AG04450 (cell line): ENCODE results near the gene PDCD4. TPM values are rescaled to one million over a fixed set of nuclear protein-coding genes. Genes with fewer than 3 reads are reported as not detected.

ENCODE experiments used
- CTCF ChIA-PET: fragments of 300-600, 350-600 bp; formaldehyde crosslinking; extraction: SDS; loops from one replicate; lab custom pipeline; 2022; ENCODE audit warnings: antibody characterized with exemption, inconsistent platforms; lab: Charles Lee
- POLR2A ChIA-PET: fragments of 350-600 bp; formaldehyde crosslinking; extraction: SDS; loops from one replicate; lab custom pipeline; 2021; ENCODE audit warnings: antibody characterized with exemption, inconsistent platforms; lab: Yijun Ruan, JAX
- DNase-seq: peaks from one replicate; pipeline ENCODE4 v3.0.0-alpha.2; 2011; ENCODE audit warnings: low read depth, low spot score
- H3K27ac ChIP-seq: one replicate; pipeline ENCODE4 v1.5.1; 2012; ENCODE audit warnings: low read depth, low read length, control low read depth
- H3K27me3 ChIP-seq: one replicate; pipeline ENCODE4 v1.6.0; 2012; ENCODE audit warnings: low read length; ENCODE audit not compliant: control insufficient read depth, insufficient read depth
- H3K4me3 ChIP-seq: 2 replicates; pipeline ENCODE4 v1.5.1; 2011; ENCODE audit warnings: mild to moderate bottlenecking, low read depth, low read length, control low read depth
- H3K9me3 ChIP-seq: 2 replicates; pipeline ENCODE4 v1.5.1; 2012; ENCODE audit warnings: low read length; ENCODE audit not compliant: control insufficient read depth, insufficient read depth
- CTCF ChIP-seq: IDR thresholded peaks from 2 replicates; pipeline ENCODE4 v1.5.1; 2011; ENCODE audit warnings: low read depth, low read length, control low read depth, inconsistent platforms
- polyA plus RNA-seq: library from polyadenylated mRNA; depleted of rRNA; stranded (reverse); fragments of >200 nt; gene quantifications from 2 replicates; pipeline ENCODE4 v1.2.3, GENCODE V29; 2011

The PDCD4 gene
- polyA plus RNA-seq, 1 experiment: 95.4 TPM

DNA sequence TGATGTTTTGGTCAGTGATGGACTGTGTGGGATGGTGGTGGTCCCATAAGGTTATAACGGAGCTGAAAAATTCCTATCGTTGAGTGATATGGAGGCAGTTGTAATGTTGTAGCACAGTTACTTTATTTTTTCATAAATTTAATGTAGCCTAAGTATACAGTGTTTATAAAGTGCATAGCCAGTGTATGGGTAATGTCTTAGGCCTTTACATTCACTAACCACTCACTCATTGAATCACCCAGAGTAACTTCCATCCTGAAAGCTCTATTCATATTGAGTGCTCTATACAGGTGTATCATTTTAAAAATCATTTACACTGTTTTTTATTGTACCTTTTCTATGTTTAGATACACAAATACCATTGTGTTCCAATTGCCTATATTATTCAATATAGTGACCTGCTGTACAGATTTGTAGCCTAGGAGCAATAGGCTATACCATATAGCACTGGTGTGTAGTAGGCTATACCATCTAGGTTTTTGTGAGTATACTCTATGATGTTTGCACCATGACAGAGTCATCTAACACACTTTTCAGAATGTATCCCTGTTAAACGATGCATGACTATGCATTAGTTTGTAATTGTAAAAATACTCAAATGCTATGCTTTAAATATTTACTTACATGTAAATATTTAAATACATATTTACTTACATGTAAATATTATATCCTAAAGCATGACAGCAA lies 21.0 kb downstream of the PDCD4 start:
- Histone ChIP-seq H3K27ac (no peak overlapping the region), H3K9me3 (no peaks in the 10 kb centered on the region), H3K4me3 (no peak overlapping the region), H3K27me3 (no peaks in the 10 kb centered on the region)
- no peak for DNase-seq
- no peak for TF ChIP-seq CTCF
- ChIA-PET POLR2A (no interaction called here), CTCF (interaction anchor here (0.6 to 4.0 kb wide), 16 partner anchors 8 to 305 kb away, joined by 3 to 30 read pairs (median 4); no protein-coding TSS in a partner anchor)

GRCh38 chr10:110893559-110894179 lies 21.9 kb downstream of the PDCD4 start:
- no peaks in the 10 kb centered on the region for H3K9me3 ChIP-seq
- H3K27me3 ChIP-seq: no peaks in the 10 kb centered on the region
- peak; percentile 55 for TF ChIP-seq CTCF
- no peak for DNase-seq
- CTCF ChIA-PET: interaction anchor here (0.6 to 4.0 kb wide), 27 partner anchors 9 to 306 kb away, joined by 3 to 30 read pairs (median 4); no protein-coding TSS in a partner anchor
- no peak overlapping the region for H3K27ac ChIP-seq
- no peak overlapping the region for H3K4me3 ChIP-seq
- POLR2A ChIA-PET: no interaction called here

GRCh38 chr10:110897184-110897583 lies 25.5 kb downstream of the PDCD4 start:
- Histone ChIP-seq H3K27me3 (no peaks in the 10 kb centered on the region), H3K9me3 (no peaks in the 10 kb centered on the region), H3K27ac (no peak overlapping the region), H3K4me3 (no peak overlapping the region)
- POLR2A ChIA-PET: interaction anchor here (0.9 kb wide), 1 partner anchor 21 kb away, joined by 4 read pairs; no protein-coding TSS in a partner anchor
- no peak for TF ChIP-seq CTCF
- CTCF ChIA-PET: interaction anchor here (0.6 to 2.7 kb wide), 10 partner anchors 10 to 862 kb away, joined by 3 to 13 read pairs (median 4); partner anchors contain the start of genes BBIP1 and SHOC2
- DNase-seq: no peak

- CTCF ChIA-PET: interaction anchor here (1.1 kb wide), 1 partner anchor 288 kb away, joined by 4 read pairs; no protein-coding TSS in a partner anchor
- DNase-seq: no peak
- POLR2A ChIA-PET: no interaction called here
Observed at GRCh38 chr10:110898391-110898790, 26.7 kb downstream of the PDCD4 start.

More at GRCh38 chr10:110898391-110898790, 26.7 kb downstream of the PDCD4 start:
- TF ChIP-seq CTCF: no peak
- Histone ChIP-seq H3K4me3 (no peak overlapping the region), H3K9me3 (no peaks in the 10 kb centered on the region), H3K27me3 (no peaks in the 10 kb centered on the region), H3K27ac (no peak overlapping the region)
